Left renal cortex interstitium (tissue), 4 donors: ENCODE results near the gene NTHL1. TPM values are rescaled to one million over a fixed set of nuclear protein-coding genes. Genes with fewer than 3 reads are reported as not detected.

Experiments used
- DNase-seq, 4 donors: peaks; one replicate each; pipeline ENCODE4 v3.0.0-alpha.2; 2013; ENCODE audit warnings: low read depth in 4 of 4, low spot score in 2 of 4, missing footprints in 1 of 4
- polyA plus RNA-seq, 4 donors: library from polyadenylated mRNA; unstranded; fragments of 120-200 nt; gene quantifications; one replicate each; pipeline ENCODE4 v1.2.1, GENCODE V29; 2013; ENCODE audit not compliant: insufficient read length in 4 of 4

NTHL1 gene
- polyA plus RNA-seq, 4 donors, result 15.4 to 29.1 (median 25.3) TPM

- DNase-seq, result no peak
These were observed 15.2 kb downstream of the NTHL1 start for GRCh38 chr16:2032285-2033056.

GRCh38 chr16:2031081-2031577 lies 16.5 kb downstream of the NTHL1 start:
- no peak for DNase-seq

GRCh38 chr16:2030036-2030435 lies 17.6 kb downstream of the NTHL1 start:
- no peak for DNase-seq

- DNase-seq, result no peak
These were observed 18.3 kb downstream of the NTHL1 start for GRCh38 chr16:2029350-2029749.

- no peak for DNase-seq
These were observed 18.9 kb downstream of the NTHL1 start for GRCh38 chr16:2028620-2029220.

- DNase-seq, result no peak
These were observed 19.5 kb downstream of the NTHL1 start for GRCh38 chr16:2028146-2028545.

GRCh38 chr16:2027024-2028010 lies 20.3 kb downstream of the NTHL1 start:
- no peak for DNase-seq

- DNase-seq, result no peak
These were observed 21.1 kb downstream of the NTHL1 start, which contains the start of gene NHERF2 for GRCh38 chr16:2026461-2027023. Gene NHERF2, plus strand, starts transcription at chr16:2026902. Its CDS starts 104 bp downstream, at chr16:2027006.

GRCh38 chr16:2025878-2026460 lies 21.7 kb downstream of the NTHL1 start:
- no peak for DNase-seq

GRCh38 chr16:2025251-2025650 lies 22.4 kb downstream of the NTHL1 start:
- no peak for DNase-seq

- DNase-seq, result no peak
These were observed 23.6 kb downstream of the NTHL1 start for GRCh38 chr16:2024032-2024420.

- DNase-seq, result peak in 1 of 4 donors; percentile 86
These were observed 24.3 kb downstream of the NTHL1 start for GRCh38 chr16:2023092-2024031.

GRCh38 chr16:2022723-2023091 lies 24.9 kb downstream of the NTHL1 start:
- no peak for DNase-seq

GRCh38 chr16:2019921-2020831 lies 27.5 kb downstream of the NTHL1 start:
- DNase-seq, result no peak

GRCh38 chr16:2019518-2019920 lies 28.1 kb downstream of the NTHL1 start, which contains the start of gene NPW:
Gene NPW, plus strand, starts transcription at chr16:2019785.
- DNase-seq, result no peak

- no peak for DNase-seq
These were observed 31.2 kb downstream of the NTHL1 start for GRCh38 chr16:2016407-2016922.

GRCh38 chr16:2015947-2016208 lies 31.8 kb downstream of the NTHL1 start:
- DNase-seq, result no peak
